ENCODE results near the gene LRP5. TPM values are rescaled to one million over a fixed set of nuclear protein-coding genes. Genes with fewer than 3 reads are reported as not detected.
A peak's percentile ranks its signal among the peaks of the same experiment; 100 is the strongest.

The LRP5 gene
- total RNA-seq, 1 donor from 2014 or later, result 101 TPM

DNA sequence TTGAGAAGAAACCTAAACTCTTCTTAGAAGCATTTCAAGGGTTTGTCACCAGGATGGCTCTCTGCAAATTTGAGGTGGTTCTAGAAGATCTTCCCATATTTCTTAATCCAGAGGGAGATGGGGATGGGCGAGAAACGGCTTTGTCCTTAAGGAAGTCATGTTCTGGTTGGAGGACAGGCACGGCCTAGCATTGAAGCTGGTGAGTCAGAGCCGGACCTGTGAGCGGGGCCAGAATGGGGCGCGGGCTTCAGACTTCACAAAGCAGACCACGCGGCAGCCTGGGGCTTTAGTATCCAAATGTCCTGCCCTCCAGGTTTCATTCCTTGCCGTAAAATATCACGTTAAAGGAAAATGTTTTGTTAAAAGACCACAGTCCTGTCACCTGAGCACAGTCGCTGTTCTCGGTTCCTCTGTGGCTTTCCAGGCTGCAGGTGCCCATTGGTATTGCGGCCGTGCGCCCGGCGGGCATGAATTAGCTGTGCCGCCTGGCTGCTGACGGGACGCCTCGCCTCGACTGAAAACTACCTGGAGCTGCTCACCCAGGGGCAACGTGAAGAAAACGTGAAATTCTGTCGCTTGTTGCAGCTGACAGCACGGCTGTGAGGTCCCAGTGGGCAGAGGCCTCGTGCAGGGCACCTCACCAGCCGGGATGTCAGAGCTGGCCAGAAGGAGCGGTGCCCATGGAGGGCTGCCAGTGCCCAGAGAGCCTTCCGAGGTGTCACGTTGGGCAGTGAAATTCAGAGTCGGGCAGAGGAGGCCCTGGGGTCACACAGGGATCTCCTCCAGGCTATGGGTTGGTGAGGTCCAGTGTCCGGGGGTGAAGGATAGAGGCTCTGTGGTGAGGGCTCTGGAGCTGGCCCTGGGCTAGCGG lies 59.0 kb downstream of the LRP5 start:
- DNase-seq, result no peak
- Histone ChIP-seq H3K36me3 (peaks cover 11% of the 10 kb centered on the region), H3K27ac (no peak overlapping the region), H3K9me3 (no peaks in the 10 kb centered on the region), H3K27me3 (no peaks in the 10 kb centered on the region), H3K4me3 (no peak overlapping the region), H3K4me1 (peaks cover 47% of the 10 kb centered on the region)
- intact Hi-C loops (cut with DNase I), result no loop called here
- no peak for ATAC-seq
- TF ChIP-seq, protein P1, sequence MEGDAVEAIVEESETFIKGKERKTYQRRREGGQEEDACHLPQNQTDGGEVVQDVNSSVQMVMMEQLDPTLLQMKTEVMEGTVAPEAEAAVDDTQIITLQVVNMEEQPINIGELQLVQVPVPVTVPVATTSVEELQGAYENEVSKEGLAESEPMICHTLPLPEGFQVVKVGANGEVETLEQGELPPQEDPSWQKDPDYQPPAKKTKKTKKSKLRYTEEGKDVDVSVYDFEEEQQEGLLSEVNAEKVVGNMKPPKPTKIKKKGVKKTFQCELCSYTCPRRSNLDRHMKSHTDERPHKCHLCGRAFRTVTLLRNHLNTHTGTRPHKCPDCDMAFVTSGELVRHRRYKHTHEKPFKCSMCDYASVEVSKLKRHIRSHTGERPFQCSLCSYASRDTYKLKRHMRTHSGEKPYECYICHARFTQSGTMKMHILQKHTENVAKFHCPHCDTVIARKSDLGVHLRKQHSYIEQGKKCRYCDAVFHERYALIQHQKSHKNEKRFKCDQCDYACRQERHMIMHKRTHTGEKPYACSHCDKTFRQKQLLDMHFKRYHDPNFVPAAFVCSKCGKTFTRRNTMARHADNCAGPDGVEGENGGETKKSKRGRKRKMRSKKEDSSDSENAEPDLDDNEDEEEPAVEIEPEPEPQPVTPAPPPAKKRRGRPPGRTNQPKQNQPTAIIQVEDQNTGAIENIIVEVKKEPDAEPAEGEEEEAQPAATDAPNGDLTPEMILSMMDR (IDR thresholded peaks at IDR 0.05), result no peak

DNA sequence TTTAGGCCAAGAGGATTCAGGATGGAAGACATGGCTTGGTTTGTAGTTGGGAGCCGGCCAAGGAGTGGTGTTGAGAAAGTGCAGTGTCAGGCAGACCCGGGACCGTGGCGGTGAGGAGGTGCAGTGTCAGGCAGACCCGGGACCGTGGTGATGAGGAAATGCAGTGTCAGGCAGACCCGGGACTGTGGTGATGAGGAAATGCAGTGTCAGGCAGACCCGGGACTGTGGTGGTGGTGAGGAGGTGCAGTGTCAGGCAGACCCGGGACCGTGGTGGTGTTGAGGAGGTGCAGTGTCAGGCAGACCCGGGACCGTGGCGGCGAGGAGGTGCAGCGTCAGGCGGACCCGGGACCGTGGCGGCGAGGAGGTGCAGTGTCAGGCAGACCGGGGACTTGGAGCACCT lies 59.7 kb downstream of the LRP5 start:
- intact Hi-C loops (cut with DNase I), result no loop called here
- Histone ChIP-seq H3K4me3 (no peak overlapping the region), H3K4me1 (peaks cover 49% of the 10 kb centered on the region), H3K27ac (no peak overlapping the region), H3K27me3 (no peaks in the 10 kb centered on the region), H3K36me3 (peaks cover 4% of the 10 kb centered on the region), H3K9me3 (no peaks in the 10 kb centered on the region)
- no peak for ATAC-seq
- TF ChIP-seq, protein P1 (IDR thresholded peaks at IDR 0.05), result no peak
- no peak for DNase-seq

DNA sequence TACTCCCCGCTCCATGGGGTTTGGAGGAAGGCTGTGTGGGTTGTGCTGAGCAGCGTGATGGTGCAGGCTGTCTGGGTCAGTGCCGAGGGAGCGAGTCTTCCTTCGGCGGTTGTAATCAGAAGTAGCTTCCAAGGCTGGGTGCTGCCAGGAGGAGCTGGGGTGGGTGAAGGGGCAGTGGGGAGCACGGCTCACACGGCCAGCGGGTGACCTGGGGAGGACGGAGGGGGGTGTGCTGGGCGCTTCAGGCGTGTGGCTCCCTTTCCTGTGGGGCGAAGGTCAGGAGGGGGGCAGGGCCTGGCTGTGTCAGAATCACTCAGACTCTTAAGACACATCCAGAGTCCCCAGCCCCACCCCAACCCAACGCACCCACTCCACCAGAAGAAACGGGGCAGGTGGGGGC lies 60.2 kb downstream of the LRP5 start:
- H3K36me3 ChIP-seq, result no peaks in the 10 kb centered on the region
- ATAC-seq (no peak), DNase-seq (no peak)
- TF ChIP-seq, protein P1 (IDR thresholded peaks at IDR 0.05), result no peak
- no peaks in the 10 kb centered on the region for H3K9me3 ChIP-seq
- H3K4me3 ChIP-seq, result no peak overlapping the region
- no peaks in the 10 kb centered on the region for H3K27me3 ChIP-seq
- intact Hi-C loops (cut with DNase I), result no loop called here
- peaks cover 54% of the 10 kb centered on the region for H3K4me1 ChIP-seq
- no peak overlapping the region for H3K27ac ChIP-seq

DNA sequence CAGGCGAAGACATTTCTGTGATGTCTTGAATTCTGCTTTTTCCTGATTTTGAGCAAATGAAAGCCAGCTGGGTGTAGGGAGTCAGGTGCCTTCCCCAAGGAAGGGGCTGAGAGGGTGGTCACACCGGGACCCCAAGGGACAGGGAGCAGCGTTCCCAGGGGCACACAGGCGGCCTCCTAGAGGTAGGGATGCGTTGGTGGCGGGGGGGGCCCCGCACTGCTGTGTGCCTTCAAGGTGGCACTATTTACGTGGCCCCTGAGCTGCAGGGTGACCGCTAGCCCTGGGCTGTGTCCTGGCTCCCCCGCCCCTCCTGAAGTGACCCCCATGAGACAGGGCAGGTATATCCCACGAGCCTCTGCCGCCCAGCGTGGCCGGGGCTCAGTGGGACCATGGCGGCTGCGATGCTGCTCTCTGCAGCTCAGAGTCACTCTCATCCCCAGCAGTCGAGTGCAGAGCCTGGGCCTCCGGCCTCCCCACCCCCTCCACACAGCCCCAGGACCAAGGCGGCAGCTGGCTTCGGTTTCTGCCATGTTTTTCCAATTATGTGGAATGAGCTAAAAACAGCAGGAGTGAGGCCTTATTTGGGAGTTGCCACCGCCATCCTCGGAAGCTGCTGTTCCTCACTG lies 60.9 kb downstream of the LRP5 start:
- ATAC-seq (peak; percentile 18), DNase-seq (no peak)
- H3K4me3 ChIP-seq, result no peak overlapping the region
- peak overlapping the region; percentile 73 for H3K27ac ChIP-seq
- H3K4me1 ChIP-seq, result peaks cover 57% of the 10 kb centered on the region
- H3K27me3 ChIP-seq, result no peaks in the 10 kb centered on the region
- intact Hi-C loops (cut with DNase I), result no loop called here
- TF ChIP-seq, protein P1 (IDR thresholded peaks at IDR 0.05), result no peak
- no peaks in the 10 kb centered on the region for H3K9me3 ChIP-seq
- H3K36me3 ChIP-seq, result no peaks in the 10 kb centered on the region

DNA sequence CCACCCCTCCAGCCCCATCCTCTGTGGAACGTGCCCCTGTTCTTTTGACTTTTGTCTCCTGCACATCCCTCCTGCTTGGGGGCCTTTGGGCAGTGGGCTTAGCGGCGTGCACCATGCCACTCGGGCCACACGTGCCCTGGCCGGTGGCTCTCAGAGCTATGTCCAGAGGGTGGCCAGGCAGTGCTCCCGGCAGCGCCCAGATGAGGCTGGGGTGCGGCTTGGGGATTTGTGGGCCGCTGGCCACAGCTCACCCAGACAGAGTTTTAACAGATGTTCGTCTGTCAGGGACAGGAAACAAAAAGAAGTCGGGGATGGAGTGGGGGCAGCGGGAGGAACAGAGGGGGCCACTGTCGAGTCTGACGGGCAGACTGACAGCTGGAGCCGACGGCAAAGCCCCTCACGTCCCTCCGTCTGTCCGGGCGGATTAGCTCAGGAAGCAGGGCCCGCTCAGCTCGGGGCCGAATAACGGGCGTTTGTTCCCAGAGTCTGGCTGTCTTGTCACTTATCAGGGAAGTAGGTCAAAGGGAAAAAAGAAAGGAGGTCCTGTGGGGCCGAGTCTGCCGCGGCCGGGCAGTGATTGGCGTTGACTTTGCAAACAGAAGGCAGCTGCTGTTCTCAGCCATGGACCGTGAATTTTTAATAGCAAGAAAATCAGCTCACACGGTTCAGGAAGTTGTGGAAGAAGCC lies 61.6 kb downstream of the LRP5 start:
- TF ChIP-seq, protein P1 (IDR thresholded peaks at IDR 0.05), result no peak
- H3K4me3 ChIP-seq, result no peak overlapping the region

More for the DNA sequence above, 61.6 kb downstream of the LRP5 start:
- DNase-seq, result no peak
- H3K27me3 ChIP-seq, result no peaks in the 10 kb centered on the region
- peak; percentile 8 for ATAC-seq
- intact Hi-C loops (cut with DNase I), result no loop called here
- peaks cover 62% of the 10 kb centered on the region for H3K4me1 ChIP-seq
- H3K36me3 ChIP-seq, result no peaks in the 10 kb centered on the region
- H3K9me3 ChIP-seq, result no peaks in the 10 kb centered on the region
- H3K27ac ChIP-seq, result peak overlapping the region; percentile 73
